GM12878 (cell line): Measurements from ENCODE around the gene ISCU.

Experiments
- BRCA1 ChIP-seq: IDR thresholded peaks from 2 replicates; pipeline ENCODE4 v1.6.1; 2011; ENCODE audit warnings: low read depth, low read length, improper control_type of control experiment
- CTCF ChIP-seq, 3 experiments: IDR thresholded peaks in 2 of 3; conservative IDR thresholded peaks in 1 of 3; 2 replicates each; pipeline ENCODE4 v1.5.1; 2011; ENCODE audit warnings: low read depth in 3 of 3, low read length in 3 of 3, mild to moderate bottlenecking in 3 of 3, control low read depth in 2 of 3, moderate library complexity in 2 of 3, inconsistent platforms in 1 of 3, mixed read lengths in 1 of 3; ENCODE audit not compliant: control insufficient read depth in 2 of 3, insufficient read depth in 1 of 3; ENCODE audit errors: extremely low read depth in 1 of 3
- EGR1 ChIP-seq, 2 experiments: IDR thresholded peaks; 1 replicate in 1 of 2; 2 replicates in 1 of 2; pipeline ENCODE4 v1.6.1; 2011 to 2012; ENCODE audit warnings: low read depth in 2 of 2, low read length in 2 of 2, borderline replicate concordance in 1 of 2, mild to moderate bottlenecking in 1 of 2, moderate library complexity in 1 of 2
- EZH2 ChIP-seq: IDR thresholded peaks from 2 replicates; pipeline ENCODE4 v1.6.1; 2012; ENCODE audit warnings: low read depth, mild to moderate bottlenecking, control low read depth, inconsistent platforms, low read length, borderline replicate concordance; ENCODE audit not compliant: control insufficient read depth
- GABPA ChIP-seq: IDR thresholded peaks from 2 replicates; pipeline ENCODE4 v1.6.1; 2014; ENCODE audit warnings: antibody characterized with exemption, low read depth, mild to moderate bottlenecking, inconsistent platforms
- MEF2A ChIP-seq: IDR thresholded peaks from 2 replicates; pipeline ENCODE4 v1.6.1; 2011; ENCODE audit warnings: low read depth, mild to moderate bottlenecking, low read length, moderate library complexity; ENCODE audit not compliant: insufficient read depth
- MYC ChIP-seq: IDR thresholded peaks from 2 replicates; pipeline ENCODE4 v1.6.1; 2011; ENCODE audit warnings: mild to moderate bottlenecking, low read length, moderate library complexity, inconsistent platforms; ENCODE audit not compliant: insufficient read depth, insufficient replicate concordance, insufficient read length, severe bottlenecking
- POLR2A ChIP-seq: IDR thresholded peaks from 2 replicates; pipeline ENCODE4 v1.6.1; 2011; ENCODE audit warnings: low read depth, mild to moderate bottlenecking, low read length
- SMC3 ChIP-seq: IDR thresholded peaks from 2 replicates; pipeline ENCODE4 v1.6.1; 2011; ENCODE audit warnings: low read length, improper control_type of control experiment, borderline replicate concordance

- 0 out of 6 replicates have a peak, but pooled peaks of 1 of the 3 experiments have one; percentile 2 for TF ChIP-seq CTCF (IDR thresholded peaks at IDR 0.05 in 2 of 3, conservative IDR thresholded peaks at IDR 0.05 in 1 of 3; ENCODE audit: control insufficient read depth in 2 of 3, extremely low read depth in 1 of 3, insufficient read depth in 1 of 3, low read depth in 3 of 3, low read length in 3 of 3)
- no peak for TF ChIP-seq SMC3
- 0 out of 2 replicates have a peak, but pooled peaks have one; percentile 41 for TF ChIP-seq POLR2A
- no peak for TF ChIP-seq MYC
- TF ChIP-seq MEF2A = no peak
- no peak for TF ChIP-seq GABPA
- no peak for TF ChIP-seq EGR1 (IDR thresholded peaks at IDR 0.05; ENCODE audit: borderline replicate concordance in 1 of 2, low read depth in 2 of 2, low read length in 2 of 2)
- TF ChIP-seq BRCA1 = no peak
- no peak for TF ChIP-seq EZH2
Observed at GRCh38 chr12:108516511-108517275, 45.7 kb upstream of the ISCU start.
